Fibroblast of lung (primary cell): ENCODE results near the gene HNRNPDL.

Experiments
- CTCF ChIP-seq, 2 donors: IDR thresholded peaks in 1 of 2; conservative IDR thresholded peaks in 1 of 2; 1 replicate in 1 of 2; 2 replicates in 1 of 2; pipeline ENCODE4 v1.5.1; 2011 to 2012; ENCODE audit warnings: low read length in 2 of 2, control low read depth in 1 of 2, inconsistent platforms in 1 of 2, low read depth in 1 of 2, mild to moderate bottlenecking in 1 of 2
- EZH2 ChIP-seq: IDR thresholded peaks from 2 replicates; pipeline ENCODE4 v1.5.1; 2012; ENCODE audit warnings: low read length, control low read depth, mild to moderate bottlenecking; ENCODE audit errors: missing control alignments

GRCh38 chr4:82450966-82451755 lies 20.9 kb upstream of the HNRNPDL start:
- TF ChIP-seq CTCF (conservative IDR thresholded peaks at IDR 0.05 in 1 of 2, IDR thresholded peaks at IDR 0.05 in 1 of 2; ENCODE audit: low read depth in 1 of 2, low read length in 2 of 2) (no peak), EZH2 (no peak)
